Esophagus squamous epithelium (tissue), 4 donors: ENCODE data around the gene CDYL.

Source experiments
- POLR2A ChIP-seq, 4 donors: fragments of 450-650 bp; IDR thresholded peaks; one replicate each; pipeline ENCODE4 v1.6.1; 2017; ENCODE audit warnings: antibody characterized with exemption in 4 of 4, mild to moderate bottlenecking in 4 of 4, moderate library complexity in 3 of 4
- TF ChIP-seq, protein P1 (sequence below), 6 experiments: fragments of 450-650 bp in 4 of 6; fragments of 200-600 bp in 2 of 6; sonication (generic) in 2 of 6; IDR thresholded peaks; one replicate each; pipeline ENCODE4 v1.5.1; 2016 to 2019; ENCODE audit warnings: antibody characterized with exemption in 6 of 6, mild to moderate bottlenecking in 4 of 6, moderate library complexity in 4 of 6

DNA sequence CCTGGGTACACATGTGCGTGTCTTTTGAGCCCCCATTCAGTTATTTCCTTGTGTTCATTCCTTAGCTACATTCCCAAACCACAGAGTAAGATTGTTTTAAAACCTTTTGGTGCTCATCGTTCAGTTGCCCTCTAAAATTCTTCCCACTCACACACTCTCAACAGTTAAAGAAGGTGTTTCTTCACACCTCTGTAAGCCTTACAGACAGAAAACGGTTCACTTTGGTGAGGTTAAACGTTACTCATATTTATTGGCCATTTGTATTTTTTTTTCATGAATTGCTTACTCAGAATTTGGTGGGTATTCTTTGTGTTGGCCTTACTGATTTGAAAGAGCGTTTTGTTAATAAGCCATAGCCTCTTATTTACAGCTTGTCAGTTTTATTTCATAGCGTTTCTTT, 97.7 kb downstream of the CDYL start:
- TF ChIP-seq, protein P1, sequence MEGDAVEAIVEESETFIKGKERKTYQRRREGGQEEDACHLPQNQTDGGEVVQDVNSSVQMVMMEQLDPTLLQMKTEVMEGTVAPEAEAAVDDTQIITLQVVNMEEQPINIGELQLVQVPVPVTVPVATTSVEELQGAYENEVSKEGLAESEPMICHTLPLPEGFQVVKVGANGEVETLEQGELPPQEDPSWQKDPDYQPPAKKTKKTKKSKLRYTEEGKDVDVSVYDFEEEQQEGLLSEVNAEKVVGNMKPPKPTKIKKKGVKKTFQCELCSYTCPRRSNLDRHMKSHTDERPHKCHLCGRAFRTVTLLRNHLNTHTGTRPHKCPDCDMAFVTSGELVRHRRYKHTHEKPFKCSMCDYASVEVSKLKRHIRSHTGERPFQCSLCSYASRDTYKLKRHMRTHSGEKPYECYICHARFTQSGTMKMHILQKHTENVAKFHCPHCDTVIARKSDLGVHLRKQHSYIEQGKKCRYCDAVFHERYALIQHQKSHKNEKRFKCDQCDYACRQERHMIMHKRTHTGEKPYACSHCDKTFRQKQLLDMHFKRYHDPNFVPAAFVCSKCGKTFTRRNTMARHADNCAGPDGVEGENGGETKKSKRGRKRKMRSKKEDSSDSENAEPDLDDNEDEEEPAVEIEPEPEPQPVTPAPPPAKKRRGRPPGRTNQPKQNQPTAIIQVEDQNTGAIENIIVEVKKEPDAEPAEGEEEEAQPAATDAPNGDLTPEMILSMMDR (IDR thresholded peaks at IDR 0.05): no peak
- no peak for TF ChIP-seq POLR2A (IDR thresholded peaks at IDR 0.05)
